ENCODE measurements around the gene PTEN. TPM values are rescaled to one million over a fixed set of nuclear protein-coding genes. Genes with fewer than 3 reads are reported as not detected.

PTEN gene
- total RNA-seq, 4 donors from 2014 or later: 69.1 to 141 (median 91.8) TPM

- Histone ChIP-seq H3K9me3 (no peaks in the 10 kb centered on the region), H3K27ac (no peak overlapping the region), H3K4me3 (no peak overlapping the region), H3K4me1 (no peaks in the 10 kb centered on the region), H3K27me3 (no peaks in the 10 kb centered on the region), H3K36me3 (peaks cover 19% of the 10 kb centered on the region)
- WGBS: 91% methylated on average over 1 of the region's 1 CpG
- no peak for TF ChIP-seq POLR2A (IDR thresholded peaks at IDR 0.05)
- no peak for TF ChIP-seq CTCF (IDR thresholded peaks at IDR 0.05)
- TF ChIP-seq POLR2AphosphoS5 (IDR thresholded peaks at IDR 0.05): no peak
- no peak for TF ChIP-seq EP300 (IDR thresholded peaks at IDR 0.05)
- no peak for DNase-seq (ENCODE audit: low spot score in 2 of 2)
Observed at GRCh38 chr10:87942884-87943527, 79.6 kb downstream of the PTEN start.

DNA sequence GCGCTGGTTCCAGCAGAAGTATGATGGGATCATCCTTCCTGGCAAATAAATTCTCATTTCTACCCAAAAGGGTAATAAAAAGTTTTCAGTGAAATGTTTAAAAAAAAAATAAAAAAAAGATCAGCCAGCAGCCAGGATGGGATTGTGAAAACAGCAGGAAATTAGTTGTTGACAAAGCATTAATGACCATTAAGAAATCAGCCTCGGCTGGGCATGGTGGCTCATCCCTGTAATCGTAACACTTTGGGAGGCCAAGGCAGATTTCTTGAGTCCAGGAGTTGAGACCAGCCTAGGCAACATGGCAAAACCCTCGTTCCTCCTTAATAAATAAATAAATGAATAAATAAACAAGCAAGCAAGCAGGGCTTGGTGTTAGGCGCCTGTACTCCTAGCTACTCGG lies 82.6 kb downstream of the PTEN start:
- WGBS: 90% methylated on average over 6 of the region's 6 CpGs
- H3K36me3 ChIP-seq: peaks cover 19% of the 10 kb centered on the region
- H3K27me3 ChIP-seq: no peaks in the 10 kb centered on the region
- DNase-seq (ENCODE audit: low spot score in 2 of 2): no peak
- H3K4me3 ChIP-seq: no peak overlapping the region
- no peak overlapping the region for H3K27ac ChIP-seq
- no peaks in the 10 kb centered on the region for H3K9me3 ChIP-seq
- TF ChIP-seq POLR2AphosphoS5 (IDR thresholded peaks at IDR 0.05): no peak
- H3K4me1 ChIP-seq: no peaks in the 10 kb centered on the region

DNA sequence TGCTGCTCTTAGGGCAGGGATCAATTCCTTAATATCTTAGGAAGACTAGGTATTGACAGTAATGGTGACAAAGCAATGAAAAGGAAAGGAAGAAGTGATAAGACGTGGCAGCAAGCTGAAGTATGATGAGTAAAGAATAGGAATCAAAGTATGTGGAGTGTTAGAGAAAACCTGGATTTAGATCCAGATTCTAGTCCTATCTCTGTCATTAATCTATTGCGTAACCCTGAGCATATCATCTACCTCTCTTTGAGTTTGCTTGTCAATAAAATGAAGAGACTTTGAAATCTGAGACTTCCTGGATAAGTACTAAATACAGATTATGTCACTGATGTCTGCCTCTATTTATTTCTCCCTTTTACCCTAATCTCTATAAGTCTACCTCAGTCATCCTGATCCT lies 89.2 kb downstream of the PTEN start:
- H3K36me3 ChIP-seq: peaks cover 33% of the 10 kb centered on the region
- TF ChIP-seq POLR2A (IDR thresholded peaks at IDR 0.05) (no peak), POLR2AphosphoS5 (IDR thresholded peaks at IDR 0.05) (no peak), CTCF (IDR thresholded peaks at IDR 0.05) (no peak), EP300 (IDR thresholded peaks at IDR 0.05) (no peak)
- no peak overlapping the region for H3K27ac ChIP-seq
- no peak for DNase-seq (ENCODE audit: low spot score in 2 of 2)
- no peaks in the 10 kb centered on the region for H3K27me3 ChIP-seq
- H3K4me3 ChIP-seq: no peak overlapping the region
- WGBS: 45% methylated on average over 2 of the region's 2 CpGs
- no peaks in the 10 kb centered on the region for H3K4me1 ChIP-seq
- no peaks in the 10 kb centered on the region for H3K9me3 ChIP-seq

GRCh38 chr10:87956055-87956454 lies 92.6 kb downstream of the PTEN start:
- H3K27ac ChIP-seq: no peak overlapping the region
- no peak for DNase-seq (ENCODE audit: low spot score in 2 of 2)
- H3K9me3 ChIP-seq: no peaks in the 10 kb centered on the region
- no peak overlapping the region for H3K4me3 ChIP-seq
- peaks cover 3% of the 10 kb centered on the region for H3K4me1 ChIP-seq
- TF ChIP-seq CTCF (IDR thresholded peaks at IDR 0.05) (no peak), POLR2AphosphoS5 (IDR thresholded peaks at IDR 0.05) (no peak), POLR2A (IDR thresholded peaks at IDR 0.05) (no peak), EP300 (IDR thresholded peaks at IDR 0.05) (no peak)
- H3K27me3 ChIP-seq: no peaks in the 10 kb centered on the region
- H3K36me3 ChIP-seq: peaks cover 55% of the 10 kb centered on the region

DNA sequence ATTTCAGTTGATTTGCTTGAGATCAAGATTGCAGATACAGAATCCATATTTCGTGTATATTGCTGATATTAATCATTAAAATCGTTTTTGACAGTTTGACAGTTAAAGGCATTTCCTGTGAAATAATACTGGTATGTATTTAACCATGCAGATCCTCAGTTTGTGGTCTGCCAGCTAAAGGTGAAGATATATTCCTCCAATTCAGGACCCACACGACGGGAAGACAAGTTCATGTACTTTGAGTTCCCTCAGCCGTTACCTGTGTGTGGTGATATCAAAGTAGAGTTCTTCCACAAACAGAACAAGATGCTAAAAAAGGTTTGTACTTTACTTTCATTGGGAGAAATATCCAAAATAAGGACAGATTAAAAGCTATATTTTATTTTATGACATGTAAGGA lies 94.3 kb downstream of the PTEN start:
- Histone ChIP-seq H3K27me3 (no peaks in the 10 kb centered on the region), H3K9me3 (no peaks in the 10 kb centered on the region), H3K27ac (no peak overlapping the region), H3K4me3 (no peak overlapping the region), H3K4me1 (peaks cover 6% of the 10 kb centered on the region), H3K36me3 (peaks cover 53% of the 10 kb centered on the region)
- 79% methylated on average over 5 of the region's 5 CpGs for WGBS
- TF ChIP-seq POLR2AphosphoS5 (IDR thresholded peaks at IDR 0.05) (no peak), EP300 (IDR thresholded peaks at IDR 0.05) (no peak), CTCF (IDR thresholded peaks at IDR 0.05) (no peak), POLR2A (IDR thresholded peaks at IDR 0.05) (no peak)
- DNase-seq (ENCODE audit: low spot score in 2 of 2): no peak

- WGBS: 90% methylated on average over 4 of the region's 4 CpGs
- no peak for DNase-seq (ENCODE audit: low spot score in 2 of 2)
- no peak overlapping the region for H3K4me3 ChIP-seq
- H3K4me1 ChIP-seq: peaks cover 6% of the 10 kb centered on the region
- no peak overlapping the region for H3K27ac ChIP-seq
- peaks cover 50% of the 10 kb centered on the region for H3K36me3 ChIP-seq
- H3K9me3 ChIP-seq: no peaks in the 10 kb centered on the region
- H3K27me3 ChIP-seq: no peaks in the 10 kb centered on the region
- TF ChIP-seq POLR2AphosphoS5 (IDR thresholded peaks at IDR 0.05): no peak
- TF ChIP-seq EP300 (IDR thresholded peaks at IDR 0.05): no peak
- TF ChIP-seq POLR2A (IDR thresholded peaks at IDR 0.05): no peak
- TF ChIP-seq CTCF (IDR thresholded peaks at IDR 0.05): no peak
Observed at GRCh38 chr10:87960230-87960629, 96.8 kb downstream of the PTEN start.
